ENCODE results near the gene FOXO3.

GRCh38 chr6:108723594-108723993 lies 162.9 kb downstream of the FOXO3 start:
- TF ChIP-seq EZH2phosphoT487 (IDR thresholded peaks at IDR 0.05; ENCODE audit: insufficient read depth, low read depth) (no peak), EZH2 (IDR thresholded peaks at IDR 0.05; ENCODE audit: insufficient read depth, poor library complexity, severe bottlenecking) (no peak)

Measured in GM23248 (cell line).